ENCODE data around the gene AMER3. TPM values are rescaled to one million over a fixed set of nuclear protein-coding genes. Genes with fewer than 3 reads are reported as not detected.

Gene AMER3
- total RNA-seq, 1 donor from 2014 or later = not detected

GRCh38 chr2:130735200-130735599 is 20.1 kb upstream of the AMER3 start:
- no peak for DNase-seq (ENCODE audit: low spot score in 2 of 2, unreplicated experiment in 2 of 2)
- Mint-ChIP-seq H3K36me3 (no peaks in the 10 kb centered on the region), H3K27ac (no peak overlapping the region), H3K4me1 (no peaks in the 10 kb centered on the region), H3K27me3 (ENCODE audit: low read depth) (peaks cover 47% of the 10 kb centered on the region), H3K9me3 (peaks cover 4% of the 10 kb centered on the region), H3K4me3 (no peak overlapping the region)
- TF ChIP-seq, protein P1, sequence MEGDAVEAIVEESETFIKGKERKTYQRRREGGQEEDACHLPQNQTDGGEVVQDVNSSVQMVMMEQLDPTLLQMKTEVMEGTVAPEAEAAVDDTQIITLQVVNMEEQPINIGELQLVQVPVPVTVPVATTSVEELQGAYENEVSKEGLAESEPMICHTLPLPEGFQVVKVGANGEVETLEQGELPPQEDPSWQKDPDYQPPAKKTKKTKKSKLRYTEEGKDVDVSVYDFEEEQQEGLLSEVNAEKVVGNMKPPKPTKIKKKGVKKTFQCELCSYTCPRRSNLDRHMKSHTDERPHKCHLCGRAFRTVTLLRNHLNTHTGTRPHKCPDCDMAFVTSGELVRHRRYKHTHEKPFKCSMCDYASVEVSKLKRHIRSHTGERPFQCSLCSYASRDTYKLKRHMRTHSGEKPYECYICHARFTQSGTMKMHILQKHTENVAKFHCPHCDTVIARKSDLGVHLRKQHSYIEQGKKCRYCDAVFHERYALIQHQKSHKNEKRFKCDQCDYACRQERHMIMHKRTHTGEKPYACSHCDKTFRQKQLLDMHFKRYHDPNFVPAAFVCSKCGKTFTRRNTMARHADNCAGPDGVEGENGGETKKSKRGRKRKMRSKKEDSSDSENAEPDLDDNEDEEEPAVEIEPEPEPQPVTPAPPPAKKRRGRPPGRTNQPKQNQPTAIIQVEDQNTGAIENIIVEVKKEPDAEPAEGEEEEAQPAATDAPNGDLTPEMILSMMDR (IDR thresholded peaks at IDR 0.05; ENCODE audit: unreplicated experiment) = no peak

GRCh38 chr2:130736487-130736886 is 18.9 kb upstream of the AMER3 start:
- Mint-ChIP-seq H3K36me3 (no peaks in the 10 kb centered on the region), H3K4me1 (no peaks in the 10 kb centered on the region), H3K4me3 (no peak overlapping the region), H3K27ac (no peak overlapping the region), H3K9me3 (peaks cover 4% of the 10 kb centered on the region), H3K27me3 (ENCODE audit: low read depth) (peaks cover 44% of the 10 kb centered on the region)
- TF ChIP-seq, protein P1 (IDR thresholded peaks at IDR 0.05; ENCODE audit: unreplicated experiment) = no peak
- DNase-seq (ENCODE audit: low spot score in 2 of 2, unreplicated experiment in 2 of 2) = no peak

DNA sequence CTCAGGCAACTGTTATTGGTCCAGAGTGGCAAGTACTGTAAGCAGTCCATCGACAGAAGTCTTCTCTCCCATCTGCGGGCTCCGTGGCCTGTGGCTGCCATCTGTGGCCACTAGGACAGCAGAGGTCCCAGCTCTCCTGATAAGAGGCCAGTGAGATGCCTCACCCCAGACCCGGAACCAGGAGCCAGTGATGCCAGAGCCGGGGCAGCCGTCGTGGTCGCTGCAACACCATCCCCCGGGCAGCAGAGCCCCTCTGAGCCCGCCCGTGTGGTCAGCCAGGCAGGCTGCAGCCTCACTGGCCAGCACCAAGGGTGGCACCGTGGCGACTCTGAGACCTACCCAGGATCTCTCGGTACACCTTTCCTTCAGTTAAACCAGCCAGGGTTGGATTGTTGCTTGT is 17.7 kb upstream of the AMER3 start:
- no peaks in the 10 kb centered on the region for H3K36me3 Mint-ChIP-seq
- H3K27ac Mint-ChIP-seq = no peak overlapping the region
- DNase-seq (ENCODE audit: low spot score in 2 of 2, unreplicated experiment in 2 of 2) = no peak
- H3K9me3 Mint-ChIP-seq = peaks cover 4% of the 10 kb centered on the region
- H3K4me3 Mint-ChIP-seq = no peak overlapping the region
- peaks cover 40% of the 10 kb centered on the region for H3K27me3 Mint-ChIP-seq (ENCODE audit: low read depth)
- H3K4me1 Mint-ChIP-seq = no peaks in the 10 kb centered on the region
- TF ChIP-seq, protein P1 (IDR thresholded peaks at IDR 0.05; ENCODE audit: unreplicated experiment) = no peak

GRCh38 chr2:130740671-130741070 is 14.7 kb upstream of the AMER3 start:
- TF ChIP-seq, protein P1 (IDR thresholded peaks at IDR 0.05; ENCODE audit: unreplicated experiment) = no peak
- Mint-ChIP-seq H3K4me3 (no peak overlapping the region), H3K9me3 (no peaks in the 10 kb centered on the region), H3K4me1 (no peaks in the 10 kb centered on the region), H3K27ac (no peak overlapping the region), H3K27me3 (ENCODE audit: low read depth) (peaks cover 41% of the 10 kb centered on the region), H3K36me3 (no peaks in the 10 kb centered on the region)
- no peak for DNase-seq (ENCODE audit: low spot score in 2 of 2, unreplicated experiment in 2 of 2)

- DNase-seq (ENCODE audit: low spot score in 2 of 2, unreplicated experiment in 2 of 2) = no peak
- no peak overlapping the region for H3K27ac Mint-ChIP-seq
- H3K9me3 Mint-ChIP-seq = no peaks in the 10 kb centered on the region
- H3K36me3 Mint-ChIP-seq = no peaks in the 10 kb centered on the region
- TF ChIP-seq, protein P1 (IDR thresholded peaks at IDR 0.05; ENCODE audit: unreplicated experiment) = no peak
- H3K4me3 Mint-ChIP-seq = no peak overlapping the region
- no peaks in the 10 kb centered on the region for H3K4me1 Mint-ChIP-seq
- peaks cover 49% of the 10 kb centered on the region for H3K27me3 Mint-ChIP-seq (ENCODE audit: low read depth)
Measured at GRCh38 chr2:130743278-130743677, 12.1 kb upstream of the AMER3 start.
